Stimulated activated CD8-positive, alpha-beta memory T cell treated with anti-CD3 and anti-CD28 coated beads, Interleukin-4, amount 100 ng/mL, for 1 hour (primary cell): Measurements from ENCODE around the gene PDRG1.

Experiments used
- DNase-seq, 2 donors: peaks; one replicate each; pipeline ENCODE4 v3.0.0-alpha.2; 2020; ENCODE audit warnings: low read depth in 2 of 2, low spot score in 1 of 2

Gene PDRG1

GRCh38 chr20:31909253-31910070 lies 42.4 kb downstream of the PDRG1 start:
- no peak for DNase-seq

GRCh38 chr20:31908424-31908823 lies 43.4 kb downstream of the PDRG1 start:
- DNase-seq: no peak

- no peak for DNase-seq
Measured at GRCh38 chr20:31908016-31908415, 43.8 kb downstream of the PDRG1 start.

GRCh38 chr20:31907046-31907445 lies 44.8 kb downstream of the PDRG1 start:
- no peak for DNase-seq

- no peak for DNase-seq
Measured at GRCh38 chr20:31906001-31906400, 45.8 kb downstream of the PDRG1 start.

- no peak for DNase-seq
Measured at GRCh38 chr20:31903627-31904386, 48.0 kb downstream of the PDRG1 start.

- DNase-seq: no peak
Measured at GRCh38 chr20:31901615-31902014, 50.2 kb downstream of the PDRG1 start.

- no peak for DNase-seq
Measured at GRCh38 chr20:31897541-31897940, 54.3 kb downstream of the PDRG1 start.

- no peak for DNase-seq
Measured at GRCh38 chr20:31896049-31896448, 55.8 kb downstream of the PDRG1 start.

GRCh38 chr20:31894980-31895675 lies 56.7 kb downstream of the PDRG1 start:
- DNase-seq: no peak
